IMR-90 (cell line): ENCODE results near the gene GATAD2A. TPM values are rescaled to one million over a fixed set of nuclear protein-coding genes. Genes with fewer than 3 reads are reported as not detected.

ENCODE experiments used
- ATAC-seq: fragments of 200-7000 bp; cut with Tn5 transposase; 2 replicates; pipeline ENCODE4 v1.9.1; 2020; ENCODE audit warnings: low read depth, mild to moderate bottlenecking, moderate library complexity
- BruUV-seq: library from RNA; stranded (reverse); fragments of 400-500 nt; replicated peaks from 2 replicates; lab custom pipeline; 2021; lab: Mats Ljungman, UMichigan
- CTCF ChIA-PET: fragments of 300-600 bp; formaldehyde crosslinking; extraction: SDS; loops from one replicate; lab custom pipeline; 2021; ENCODE audit warnings: antibody characterized with exemption; lab: Yijun Ruan, JAX
- POLR2A ChIA-PET: fragments of 300-600 bp; sonication (Branson Sonifier 250); formaldehyde crosslinking; loops from one replicate; lab custom pipeline; 2022; ENCODE audit warnings: antibody characterized with exemption; ENCODE audit not compliant: unreplicated experiment; lab: Charles Lee
- DNase-seq: peaks from one replicate; pipeline ENCODE4 v3.0.0; 2013
- H2AFZ ChIP-seq: replicated peaks from 2 replicates; pipeline ENCODE3; 2013; ENCODE audit warnings: low read length, mild to moderate bottlenecking; ENCODE audit not compliant: poor library complexity
- H2AK5ac ChIP-seq: 2 replicates; pipeline ENCODE4 v1.6.1; 2013; ENCODE audit warnings: low read depth, low read length, inconsistent platforms
- H2AK9ac ChIP-seq: replicated peaks from 2 replicates; pipeline ENCODE3; 2013; ENCODE audit warnings: mild to moderate bottlenecking, low read depth, low read length, moderate library complexity; ENCODE audit not compliant: poor library complexity
- H2BK120ac ChIP-seq: 2 replicates; pipeline ENCODE4 v1.6.1; 2013; ENCODE audit warnings: low read depth, low read length, inconsistent platforms
- H2BK15ac ChIP-seq: 3 replicates; pipeline ENCODE4 v1.6.1; 2013; ENCODE audit warnings: low read depth, low read length, inconsistent platforms
- H2BK20ac ChIP-seq: 2 replicates; pipeline ENCODE4 v1.6.1; 2013; ENCODE audit warnings: low read depth, mild to moderate bottlenecking, inconsistent platforms, low read length, moderate library complexity
- H2BK5ac ChIP-seq: 2 replicates; pipeline ENCODE4 v1.6.1; 2013; ENCODE audit warnings: mild to moderate bottlenecking, low read depth, low read length, inconsistent platforms; ENCODE audit not compliant: poor library complexity, severe bottlenecking
- H3K14ac ChIP-seq: replicated peaks from 2 replicates; pipeline ENCODE4 v1.6.1; 2013; ENCODE audit warnings: low read depth, low read length, inconsistent platforms
- H3K18ac ChIP-seq: 2 replicates; pipeline ENCODE4 v1.6.1; 2013; ENCODE audit warnings: low read depth, low read length, control low read depth
- H3K23ac ChIP-seq: 2 replicates; pipeline ENCODE4 v1.6.1; 2013; ENCODE audit warnings: low read depth, low read length, inconsistent platforms
- H3K27ac ChIP-seq: 2 replicates; pipeline ENCODE4 v1.5.1; 2013; ENCODE audit warnings: mild to moderate bottlenecking, control low read depth, low read length; ENCODE audit not compliant: insufficient read depth
- H3K27me3 ChIP-seq: 2 replicates; pipeline ENCODE4 v1.6.1; 2013; ENCODE audit warnings: low read length; ENCODE audit not compliant: control insufficient read depth, insufficient read depth
- H3K36me3 ChIP-seq: 2 replicates; pipeline ENCODE4 v1.6.1; 2013; ENCODE audit warnings: low read length, mixed read lengths; ENCODE audit not compliant: control insufficient read depth, insufficient read depth
- H3K4ac ChIP-seq: 2 replicates; pipeline ENCODE4 v1.6.1; 2013; ENCODE audit warnings: low read depth, low read length, inconsistent platforms
- H3K4me1 ChIP-seq: 2 replicates; pipeline ENCODE4 v1.6.1; 2013; ENCODE audit warnings: low read length, mixed read lengths; ENCODE audit not compliant: control insufficient read depth, insufficient read depth
- H3K4me2 ChIP-seq: 2 replicates; pipeline ENCODE4 v1.6.1; 2013; ENCODE audit warnings: low read depth, mild to moderate bottlenecking, control low read depth, low read length, moderate library complexity
- H3K4me3 ChIP-seq: 2 replicates; pipeline ENCODE4 v1.5.1; 2013; ENCODE audit warnings: low read depth, mild to moderate bottlenecking, control low read depth, low read length, moderate library complexity; ENCODE audit not compliant: insufficient read depth
- H3K56ac ChIP-seq: 2 replicates; pipeline ENCODE4 v1.6.1; 2013; ENCODE audit warnings: low read length, inconsistent platforms; ENCODE audit not compliant: insufficient read depth; ENCODE audit errors: extremely low read depth
- H3K79me1 ChIP-seq, 2 experiments: 2 replicates each; pipeline ENCODE4 v1.6.1; 2013; ENCODE audit warnings: low read length in 2 of 2, inconsistent platforms in 1 of 2, low read depth in 1 of 2
- H3K9ac ChIP-seq: 2 replicates; pipeline ENCODE4 v1.6.1; 2013; ENCODE audit warnings: low read depth, low read length, control low read depth
- H3K9me1 ChIP-seq: 2 replicates; pipeline ENCODE4 v1.6.1; 2013; ENCODE audit warnings: low read length, inconsistent platforms; ENCODE audit not compliant: insufficient read depth
- H3K9me3 ChIP-seq: 2 replicates; pipeline ENCODE4 v1.6.1; 2013; ENCODE audit warnings: low read length; ENCODE audit not compliant: control insufficient read depth, insufficient read depth
- H4K20me1 ChIP-seq: 2 replicates; pipeline ENCODE4 v1.6.1; 2013; ENCODE audit warnings: low read length, inconsistent platforms; ENCODE audit not compliant: insufficient read depth
- H4K5ac ChIP-seq: 2 replicates; pipeline ENCODE4 v1.6.1; 2013; ENCODE audit warnings: mild to moderate bottlenecking, low read depth, low read length, control low read depth
- H4K8ac ChIP-seq, 2 experiments: 2 replicates each; pipeline ENCODE4 v1.6.1; 2013; ENCODE audit warnings: low read depth in 2 of 2, low read length in 2 of 2, control low read depth in 1 of 2, inconsistent platforms in 1 of 2
- H4K91ac ChIP-seq: 2 replicates; pipeline ENCODE4 v1.6.1; 2013; ENCODE audit warnings: low read depth, low read length, inconsistent platforms; ENCODE audit not compliant: insufficient read depth
- BHLHE40 ChIP-seq: fragments of 150-350 bp; IDR thresholded peaks from 2 replicates; pipeline ENCODE4 v1.6.1; 2016; ENCODE audit warnings: mild to moderate bottlenecking, low read depth, low read length
- CEBPB ChIP-seq: IDR thresholded peaks from 2 replicates; pipeline ENCODE4 v1.6.1; 2012; ENCODE audit warnings: low read depth, low read length, improper control_type of control experiment
- CHD1 ChIP-seq: IDR thresholded peaks from 2 replicates; pipeline ENCODE4 v1.6.1; 2012; ENCODE audit warnings: low read depth, low read length, improper control_type of control experiment
- FOS ChIP-seq: fragments of 150-350 bp; IDR thresholded peaks from 2 replicates; pipeline ENCODE4 v1.6.1; 2016; ENCODE audit warnings: low read depth, low read length
- MAFK ChIP-seq: IDR thresholded peaks from 2 replicates; pipeline ENCODE4 v1.6.1; 2012; ENCODE audit warnings: low read depth, low read length, improper control_type of control experiment
- MXI1 ChIP-seq: IDR thresholded peaks from 2 replicates; pipeline ENCODE4 v1.6.1; 2012; ENCODE audit warnings: low read depth, mild to moderate bottlenecking, low read length, moderate library complexity, borderline replicate concordance
- POLR2A ChIP-seq: IDR thresholded peaks from 2 replicates; pipeline ENCODE4 v1.6.1; 2012; ENCODE audit warnings: mild to moderate bottlenecking, low read depth, low read length
- RAD21 ChIP-seq: IDR thresholded peaks from 2 replicates; pipeline ENCODE4 v1.6.1; 2012; ENCODE audit warnings: low read length, improper control_type of control experiment
- RCOR1 ChIP-seq: IDR thresholded peaks from 2 replicates; pipeline ENCODE4 v1.6.1; 2012; ENCODE audit warnings: mild to moderate bottlenecking, low read length, improper control_type of control experiment; ENCODE audit not compliant: insufficient replicate concordance
- RFX5 ChIP-seq: IDR thresholded peaks from 2 replicates; pipeline ENCODE4 v1.8.0; 2012; ENCODE audit warnings: low read depth, mild to moderate bottlenecking, low read length, moderate library complexity
- SMC3 ChIP-seq: fragments of 150-350 bp; IDR thresholded peaks from 2 replicates; pipeline ENCODE4 v1.6.1; 2016; ENCODE audit warnings: low read depth, mild to moderate bottlenecking, antibody characterized with exemption, low read length, moderate library complexity
- WGBS, 2 experiments: methylation state at CpG; one replicate each; pipeline versions ENCODE4 v1.1.5 to v1.1.7; 2013; ENCODE audit warnings: missing lambda C conversion rate in 2 of 2; ENCODE audit not compliant: insufficient read length in 1 of 2; ENCODE audit errors: extremely low coverage in 2 of 2; 5-methylcytosine and 5-hydroxymethylcytosine counted together
- dilution Hi-C: fragments of 300-500 bp; cut with HindIII; formaldehyde crosslinking; loops from one replicate; pipeline ENCODE4 v1.14.3; 2018; ENCODE audit warnings: low sequenced_read_pairs; ENCODE audit not compliant: unreplicated experiment
- in situ Hi-C: fragments of 300-500 bp; cut with MboI; formaldehyde crosslinking; loops from 3 replicates; pipeline ENCODE4 v1.14.3; 2019; ENCODE audit warnings: low sequenced_read_pairs, inconsistent platforms, mixed read lengths
- intact Hi-C: fragments of 100-400 bp; cut with micrococcal nuclease; formaldehyde crosslinking; loops from 2 replicates; pipeline ENCODE4 v1.10.0; 2022
- polyA plus RNA-seq, 3 experiments: library from polyadenylated mRNA; depleted of rRNA; stranded (reverse); fragments of >200 nt; gene quantifications; 2 replicates each; pipeline ENCODE4 v1.2.3, GENCODE V29; 2012; ENCODE audit warnings: low replicate concordance in 1 of 3
- total RNA-seq: library from RNA; depleted of rRNA; stranded (reverse); fragments of >200 nt; gene quantifications from 2 replicates; pipeline ENCODE4 v1.2.3, GENCODE V29; 2012
- TF ChIP-seq, protein P1 (sequence below): conservative IDR thresholded peaks from 2 replicates; pipeline ENCODE4 v1.5.1; 2012; ENCODE audit warnings: mild to moderate bottlenecking, low read depth, low read length, improper control_type of control experiment

The GATAD2A gene
- total and polyA plus RNA-seq, 2 of the 4 experiments (the other 2 are of a cell fraction) = 23.5 to 33.2 TPM

- TF ChIP-seq SMC3 (no peak), RAD21 (no peak)
Measured at GRCh38 chr19:19537075-19538048, 131.9 kb downstream of the GATAD2A start (continued).

DNA sequence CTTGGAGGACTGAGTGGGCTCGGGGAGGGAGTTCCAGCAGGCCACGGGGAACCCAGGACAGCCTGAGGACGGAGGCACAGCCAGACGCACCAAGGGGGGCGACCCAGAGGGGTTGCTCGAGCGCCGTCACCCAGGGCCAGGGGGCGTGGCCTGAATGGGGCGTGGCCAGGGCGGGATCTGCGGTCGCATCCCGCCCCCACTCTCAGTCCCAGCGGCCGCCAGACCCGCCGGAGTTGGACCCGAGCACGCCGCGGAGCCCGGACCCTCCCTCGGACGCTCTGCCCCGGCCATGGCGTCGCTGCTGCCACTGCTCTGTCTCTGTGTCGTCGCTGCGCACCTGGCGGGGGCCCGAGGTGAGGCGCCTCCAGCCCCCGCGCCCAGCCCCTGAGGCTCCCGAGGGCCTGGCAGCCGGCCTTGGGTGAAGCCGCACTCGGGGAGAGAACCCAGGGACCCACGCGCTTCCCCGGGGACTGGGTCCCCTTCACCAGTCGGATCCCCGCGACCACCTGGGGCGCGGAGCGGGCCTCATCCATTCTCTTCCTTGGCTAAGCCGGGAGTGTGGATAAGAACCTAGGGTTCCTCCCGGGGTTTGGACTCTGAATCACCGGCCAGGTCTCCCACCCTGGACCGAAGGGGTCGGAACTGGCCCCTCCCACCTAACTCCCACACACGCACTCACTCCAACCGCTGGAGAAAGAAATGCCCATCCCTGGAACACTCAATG lies 132.7 kb downstream of the GATAD2A start, which contains the start of gene CILP2:
Gene CILP2 (plus strand): TSS at position 205 of the 724 bp plus-strand sequence. CDS start 85 bp downstream, at position 290.
- dilution Hi-C loops = no loop called here
- POLR2A ChIA-PET = no interaction called here
- TF ChIP-seq CEBPB = no peak
- TF ChIP-seq RAD21 = no peak
- TF ChIP-seq CHD1 = no peak
- TF ChIP-seq RFX5 = no peak
- TF ChIP-seq FOS = no peak
- TF ChIP-seq MAFK = no peak
- TF ChIP-seq SMC3 = no peak
- TF ChIP-seq MXI1 = no peak
- no peak for TF ChIP-seq RCOR1
- no peak for TF ChIP-seq POLR2A
- no peak for TF ChIP-seq BHLHE40
- TF ChIP-seq, protein P1, sequence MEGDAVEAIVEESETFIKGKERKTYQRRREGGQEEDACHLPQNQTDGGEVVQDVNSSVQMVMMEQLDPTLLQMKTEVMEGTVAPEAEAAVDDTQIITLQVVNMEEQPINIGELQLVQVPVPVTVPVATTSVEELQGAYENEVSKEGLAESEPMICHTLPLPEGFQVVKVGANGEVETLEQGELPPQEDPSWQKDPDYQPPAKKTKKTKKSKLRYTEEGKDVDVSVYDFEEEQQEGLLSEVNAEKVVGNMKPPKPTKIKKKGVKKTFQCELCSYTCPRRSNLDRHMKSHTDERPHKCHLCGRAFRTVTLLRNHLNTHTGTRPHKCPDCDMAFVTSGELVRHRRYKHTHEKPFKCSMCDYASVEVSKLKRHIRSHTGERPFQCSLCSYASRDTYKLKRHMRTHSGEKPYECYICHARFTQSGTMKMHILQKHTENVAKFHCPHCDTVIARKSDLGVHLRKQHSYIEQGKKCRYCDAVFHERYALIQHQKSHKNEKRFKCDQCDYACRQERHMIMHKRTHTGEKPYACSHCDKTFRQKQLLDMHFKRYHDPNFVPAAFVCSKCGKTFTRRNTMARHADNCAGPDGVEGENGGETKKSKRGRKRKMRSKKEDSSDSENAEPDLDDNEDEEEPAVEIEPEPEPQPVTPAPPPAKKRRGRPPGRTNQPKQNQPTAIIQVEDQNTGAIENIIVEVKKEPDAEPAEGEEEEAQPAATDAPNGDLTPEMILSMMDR = no peak

More for the DNA sequence above, 132.7 kb downstream of the GATAD2A start, which contains the start of gene CILP2:
- intact Hi-C loops (no loop called here), in situ Hi-C loops (loop anchor here (5.0 to 25.0 kb wide), 2 partner anchors 104 to 424 kb away; partner anchors contain the start of gene GMIP)
- Histone ChIP-seq H3K79me1 (no peaks in the 10 kb centered on the region), H2AFZ (peak within 1 kb of the TSS; percentile 70), H3K14ac (no peak within 1 kb of the TSS), H2BK20ac (no peak within 1 kb of the TSS), H3K9me3 (no peaks in the 10 kb centered on the region; the same call in 1 of the 2 replicates), H3K9me1 (no peaks in the 10 kb centered on the region), H2AK9ac (peak within 1 kb of the TSS; percentile 55), H2BK15ac (no peak within 1 kb of the TSS), H2AK5ac (no peak within 1 kb of the TSS), H3K9ac (no peak within 1 kb of the TSS), H3K4me2 (peak within 1 kb of the TSS; percentile 33; the same call in 1 of the 2 replicates), H3K27ac (no peak within 1 kb of the TSS), H2BK5ac (no peak within 1 kb of the TSS), H3K23ac (no peak within 1 kb of the TSS), H3K4me1 (no peaks in the 10 kb centered on the region; the same call in 1 of the 2 replicates), H2BK120ac (no peak within 1 kb of the TSS), H4K91ac (no peak within 1 kb of the TSS), H4K8ac (no peak within 1 kb of the TSS), H3K4me3 (no peak within 1 kb of the TSS), H4K5ac (no peak within 1 kb of the TSS), H3K27me3 (peaks cover 25% of the 10 kb centered on the region), H3K18ac (no peak within 1 kb of the TSS), H3K36me3 (no peaks in the 10 kb centered on the region), H3K4ac (no peak within 1 kb of the TSS), H4K20me1 (peaks cover 1% of the 10 kb centered on the region; the same call in 1 of the 2 replicates), H3K56ac (no peak within 1 kb of the TSS)
- BruUV-seq = no TSS peak
- 10% methylated on average over 36 of the region's 56 CpGs; no CpG with 5 or more reads in 1 of the 2 experiments for WGBS, 2 experiments
- CTCF ChIA-PET = interaction anchor here (1.1 kb wide), 1 partner anchor 17 kb away, joined by 3 read pairs; no protein-coding TSS in a partner anchor
- ATAC-seq (peak; percentile 52), DNase-seq (no peak)
